Neural crest cell (in vitro differentiated cells): ENCODE data around the gene SLC39A11. TPM values are rescaled to one million over a fixed set of nuclear protein-coding genes. Genes with fewer than 3 reads are reported as not detected.

Source experiments
- DNase-seq: peaks from one replicate; pipeline ENCODE4 v3.0.0; 2021; ENCODE audit warnings: low read depth, mixed read lengths, low spot score
- H3K27ac Mint-ChIP-seq: one replicate; pipeline ENCODE4 v1.8.0; 2021; ENCODE audit warnings: mild to moderate bottlenecking, mixed read lengths; ENCODE audit not compliant: unreplicated experiment
- H3K27me3 Mint-ChIP-seq: 2 replicates; pipeline ENCODE4 v1.8.0; 2021; ENCODE audit warnings: low read depth, mild to moderate bottlenecking, mixed read lengths
- H3K36me3 Mint-ChIP-seq: 2 replicates; pipeline ENCODE4 v1.8.0; 2021; ENCODE audit warnings: low read depth, mild to moderate bottlenecking, mixed read lengths
- H3K4me1 Mint-ChIP-seq: 2 replicates; pipeline ENCODE4 v1.8.0; 2021; ENCODE audit warnings: mixed read lengths
- H3K4me3 Mint-ChIP-seq: one replicate; pipeline ENCODE4 v1.8.0; 2021; ENCODE audit warnings: mild to moderate bottlenecking, mixed read lengths
- H3K9me3 Mint-ChIP-seq: 2 replicates; pipeline ENCODE4 v1.8.0; 2021; ENCODE audit warnings: mixed read lengths
- total RNA-seq: library from RNA; stranded (reverse); gene quantifications from 2 replicates; pipeline ENCODE4 v1.2.1, GENCODE V29; 2021
- TF ChIP-seq, protein P1 (sequence below): fragments of 200-600 bp; sonication (generic); conservative IDR thresholded peaks from 2 replicates; pipeline ENCODE4 v1.5.0; 2021; ENCODE audit warnings: antibody characterized with exemption, mild to moderate bottlenecking

The SLC39A11 gene
- total RNA-seq, 1 donor from 2014 or later = 11.3 TPM

DNA sequence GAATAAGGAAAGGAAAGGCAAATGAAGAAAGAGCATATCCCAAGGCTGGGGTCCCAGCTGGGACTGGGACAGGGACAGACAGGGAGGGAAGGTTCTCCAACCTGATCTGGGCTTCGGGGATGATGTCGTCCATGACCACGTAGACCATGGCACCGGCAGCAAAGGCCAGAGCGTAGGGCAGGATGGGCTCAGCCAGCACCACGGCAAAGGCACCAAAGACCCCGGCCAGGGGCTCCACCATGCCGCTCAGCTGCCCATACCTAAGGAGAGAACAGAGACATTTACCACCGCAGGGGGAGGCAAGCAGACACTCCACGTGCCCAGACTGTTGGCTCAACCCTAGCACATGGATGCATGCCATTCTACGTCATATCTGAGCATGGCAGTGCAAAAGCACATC, 443.8 kb downstream of the SLC39A11 start:
- Mint-ChIP-seq H3K27me3 (peaks cover 8% of the 10 kb centered on the region), H3K9me3 (peaks cover 4% of the 10 kb centered on the region), H3K4me1 (no peaks in the 10 kb centered on the region), H3K27ac (no peak overlapping the region), H3K36me3 (no peaks in the 10 kb centered on the region), H3K4me3 (no peak overlapping the region)
- no peak for DNase-seq
- TF ChIP-seq, protein P1, sequence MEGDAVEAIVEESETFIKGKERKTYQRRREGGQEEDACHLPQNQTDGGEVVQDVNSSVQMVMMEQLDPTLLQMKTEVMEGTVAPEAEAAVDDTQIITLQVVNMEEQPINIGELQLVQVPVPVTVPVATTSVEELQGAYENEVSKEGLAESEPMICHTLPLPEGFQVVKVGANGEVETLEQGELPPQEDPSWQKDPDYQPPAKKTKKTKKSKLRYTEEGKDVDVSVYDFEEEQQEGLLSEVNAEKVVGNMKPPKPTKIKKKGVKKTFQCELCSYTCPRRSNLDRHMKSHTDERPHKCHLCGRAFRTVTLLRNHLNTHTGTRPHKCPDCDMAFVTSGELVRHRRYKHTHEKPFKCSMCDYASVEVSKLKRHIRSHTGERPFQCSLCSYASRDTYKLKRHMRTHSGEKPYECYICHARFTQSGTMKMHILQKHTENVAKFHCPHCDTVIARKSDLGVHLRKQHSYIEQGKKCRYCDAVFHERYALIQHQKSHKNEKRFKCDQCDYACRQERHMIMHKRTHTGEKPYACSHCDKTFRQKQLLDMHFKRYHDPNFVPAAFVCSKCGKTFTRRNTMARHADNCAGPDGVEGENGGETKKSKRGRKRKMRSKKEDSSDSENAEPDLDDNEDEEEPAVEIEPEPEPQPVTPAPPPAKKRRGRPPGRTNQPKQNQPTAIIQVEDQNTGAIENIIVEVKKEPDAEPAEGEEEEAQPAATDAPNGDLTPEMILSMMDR = no peak

DNA sequence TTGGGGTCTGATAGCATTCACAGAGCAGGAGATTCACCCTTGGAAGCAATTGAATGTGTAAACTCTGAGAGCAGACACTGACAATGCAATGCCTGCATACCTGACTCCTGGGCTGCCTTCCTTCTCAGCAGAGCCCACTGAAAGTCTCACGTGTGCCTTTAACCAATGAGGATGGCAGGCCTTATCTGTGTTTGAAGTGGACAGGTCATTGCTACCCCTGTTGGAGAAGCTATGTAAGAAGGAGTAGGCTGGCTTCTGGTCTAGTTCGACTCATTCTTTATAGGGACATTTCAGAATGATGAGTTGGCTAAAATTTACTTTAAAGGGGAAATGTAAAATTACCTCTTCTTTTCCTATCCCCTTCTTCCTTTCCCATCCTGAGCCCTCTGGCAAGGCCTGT, 446.3 kb downstream of the SLC39A11 start:
- H3K4me3 Mint-ChIP-seq = no peak overlapping the region
- H3K9me3 Mint-ChIP-seq = peaks cover 4% of the 10 kb centered on the region
- DNase-seq = no peak
- no peaks in the 10 kb centered on the region for H3K36me3 Mint-ChIP-seq
- H3K27ac Mint-ChIP-seq = no peak overlapping the region
- TF ChIP-seq, protein P1 = no peak
- no peaks in the 10 kb centered on the region for H3K4me1 Mint-ChIP-seq
- H3K27me3 Mint-ChIP-seq = no peaks in the 10 kb centered on the region

DNA sequence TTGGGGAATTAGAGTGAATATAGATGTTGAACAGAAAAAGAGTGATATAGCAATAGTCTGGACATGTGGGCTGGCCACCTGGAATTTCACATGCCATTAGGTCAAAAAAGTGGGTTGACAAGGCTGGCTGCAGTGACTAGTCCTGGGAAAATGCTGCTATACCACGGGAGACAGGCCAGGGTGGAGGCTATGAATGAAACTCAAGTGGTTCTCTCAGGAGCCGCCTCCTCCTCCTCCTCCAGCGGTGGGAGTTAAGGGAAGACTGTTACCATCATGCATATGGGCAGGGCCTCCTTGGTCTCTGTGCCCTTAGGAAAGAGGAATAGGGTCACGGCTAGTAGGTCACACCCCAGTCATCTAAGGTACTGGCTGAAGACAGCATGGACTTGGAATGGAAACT, 448.0 kb downstream of the SLC39A11 start:
- Mint-ChIP-seq H3K4me3 (no peak overlapping the region), H3K36me3 (no peaks in the 10 kb centered on the region), H3K27ac (no peak overlapping the region), H3K27me3 (no peaks in the 10 kb centered on the region), H3K4me1 (no peaks in the 10 kb centered on the region), H3K9me3 (peaks cover 4% of the 10 kb centered on the region)
- TF ChIP-seq, protein P1 = no peak
- DNase-seq = no peak

DNA sequence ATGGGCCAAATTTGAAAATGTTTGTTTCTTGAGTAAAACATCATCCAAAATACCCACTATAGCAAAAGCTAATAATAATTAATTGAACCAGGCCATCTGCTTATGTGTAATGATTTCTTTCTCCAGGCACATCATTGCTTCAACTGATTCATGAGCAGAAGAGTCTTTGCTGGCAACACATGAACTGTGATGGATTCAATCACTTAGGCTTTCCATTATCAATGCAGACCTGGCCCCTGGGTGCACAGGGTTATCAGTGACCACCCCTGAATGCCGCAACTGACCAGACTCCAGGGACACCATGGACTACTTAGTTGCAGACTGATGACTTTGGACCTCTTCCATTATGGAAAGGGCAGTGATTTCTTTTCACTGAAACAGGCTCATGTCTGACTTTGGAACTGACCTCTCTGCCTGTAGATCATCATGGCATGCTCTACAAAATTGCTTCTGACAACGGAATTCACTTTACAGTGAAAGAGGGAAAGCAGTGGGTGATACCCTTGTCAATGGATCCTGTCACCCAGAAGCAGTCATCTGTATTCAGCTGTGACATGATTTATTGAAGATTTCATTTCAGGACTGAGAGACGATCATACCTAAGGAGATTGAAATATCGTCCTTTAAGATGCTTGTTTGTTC, 448.8 kb downstream of the SLC39A11 start:
- TF ChIP-seq, protein P1 = no peak
- H3K4me1 Mint-ChIP-seq = no peaks in the 10 kb centered on the region
- H3K4me3 Mint-ChIP-seq = no peak overlapping the region
- H3K9me3 Mint-ChIP-seq = peaks cover 4% of the 10 kb centered on the region
- no peak for DNase-seq
- H3K27ac Mint-ChIP-seq = no peak overlapping the region
- H3K27me3 Mint-ChIP-seq = no peaks in the 10 kb centered on the region
- H3K36me3 Mint-ChIP-seq = no peaks in the 10 kb centered on the region

DNA sequence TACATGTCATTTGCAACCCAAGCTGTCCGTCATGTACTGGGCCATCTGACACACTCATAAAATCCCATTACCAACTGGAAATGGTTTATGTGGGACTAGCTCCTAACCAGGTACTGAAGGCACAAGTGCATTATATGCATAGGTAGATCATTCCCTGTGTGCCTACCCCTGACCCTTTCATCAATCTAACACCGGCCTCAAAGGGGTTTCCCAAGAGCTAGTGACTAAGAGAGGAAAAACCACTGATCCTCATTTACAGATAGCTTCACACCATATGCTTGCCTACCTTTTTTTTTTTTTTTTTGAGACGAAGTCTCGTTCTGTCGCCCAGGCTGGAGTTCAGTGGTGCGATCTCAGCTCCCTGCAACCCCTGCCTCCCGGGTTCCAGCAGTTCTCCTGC, 449.8 kb downstream of the SLC39A11 start:
- Mint-ChIP-seq H3K9me3 (peaks cover 4% of the 10 kb centered on the region), H3K27me3 (no peaks in the 10 kb centered on the region), H3K36me3 (no peaks in the 10 kb centered on the region), H3K4me1 (peaks cover 5% of the 10 kb centered on the region), H3K4me3 (no peak overlapping the region), H3K27ac (no peak overlapping the region)
- DNase-seq = no peak
- TF ChIP-seq, protein P1 = no peak
